Medulla oblongata (tissue), 1 donor: ENCODE results near the gene PGGT1B.

Experiments
- DNase-seq: peaks from one replicate; pipeline ENCODE4 v3.0.0-alpha.2; 2015; ENCODE audit errors: extremely low spot score

PGGT1B gene

DNA sequence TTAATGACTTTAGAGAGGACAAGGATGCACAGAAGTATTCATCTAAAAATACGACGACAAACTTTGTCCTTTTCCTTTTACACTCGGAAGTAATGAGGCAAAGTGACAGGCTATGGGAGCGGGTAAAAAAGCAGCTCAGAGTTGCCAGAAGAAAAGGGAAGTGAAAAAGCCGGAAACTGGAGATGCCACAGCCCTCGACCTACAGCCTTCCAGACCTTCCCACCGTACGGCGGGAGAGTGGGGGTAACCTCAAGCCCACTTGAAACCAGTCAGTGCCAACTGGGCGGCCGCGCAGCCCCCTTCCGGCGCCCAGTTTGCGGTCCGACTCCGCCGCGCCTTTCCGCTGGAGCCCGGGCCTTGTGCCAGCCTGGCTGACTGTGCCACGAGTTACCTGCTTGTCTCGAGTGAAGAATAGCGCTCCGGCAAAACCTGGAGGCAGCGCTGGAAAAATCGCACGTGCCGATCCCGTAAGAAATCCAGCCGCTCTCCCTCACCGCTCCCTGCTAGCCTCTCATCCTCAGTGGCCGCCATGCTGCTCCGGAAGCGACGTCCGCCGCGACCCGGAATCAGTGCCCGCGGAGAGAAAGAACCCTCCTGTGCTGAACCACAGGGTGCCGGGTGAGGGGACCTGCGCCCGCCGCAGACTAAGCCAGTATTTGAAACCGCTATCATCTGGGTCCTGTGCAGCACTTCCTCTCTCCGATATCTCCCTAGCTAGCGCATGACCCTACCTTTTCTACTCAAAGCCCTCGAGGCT lies at the start of gene PGGT1B:
TSS of gene PGGT1B (minus strand) at position 557 of the 757 bp plus-strand sequence. CDS start at position 531, 26 bp downstream.
- DNase-seq: peak; percentile 79

DNA sequence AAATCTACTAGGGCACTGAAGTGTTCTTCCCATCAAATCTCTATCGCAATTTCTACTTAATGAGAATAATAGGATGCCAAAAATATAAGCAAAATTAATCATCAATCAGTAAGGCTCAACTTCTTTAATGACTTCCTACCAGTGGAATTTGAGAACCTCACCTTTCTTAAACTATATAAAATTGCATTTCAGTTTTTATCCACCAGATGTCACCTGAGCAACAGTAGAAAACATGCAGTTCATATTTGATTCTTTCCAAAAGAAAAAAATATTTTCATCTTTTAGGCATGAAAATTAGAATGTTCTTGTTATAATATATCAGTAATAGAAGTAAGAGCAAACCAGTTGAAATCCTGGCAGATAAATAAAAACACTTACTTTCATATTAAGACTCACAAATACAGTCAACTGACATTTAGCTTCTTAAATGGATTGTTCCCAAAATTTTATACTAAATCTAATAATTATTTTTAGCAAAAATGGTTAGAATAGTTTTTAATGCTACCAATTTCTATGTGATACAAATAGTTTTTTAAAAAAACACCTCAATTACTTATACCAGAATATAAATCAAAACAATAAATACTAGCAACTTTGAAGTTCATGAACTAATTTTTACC lies 47.2 kb upstream of the PGGT1B start:
- peak; percentile 58 for DNase-seq

DNA sequence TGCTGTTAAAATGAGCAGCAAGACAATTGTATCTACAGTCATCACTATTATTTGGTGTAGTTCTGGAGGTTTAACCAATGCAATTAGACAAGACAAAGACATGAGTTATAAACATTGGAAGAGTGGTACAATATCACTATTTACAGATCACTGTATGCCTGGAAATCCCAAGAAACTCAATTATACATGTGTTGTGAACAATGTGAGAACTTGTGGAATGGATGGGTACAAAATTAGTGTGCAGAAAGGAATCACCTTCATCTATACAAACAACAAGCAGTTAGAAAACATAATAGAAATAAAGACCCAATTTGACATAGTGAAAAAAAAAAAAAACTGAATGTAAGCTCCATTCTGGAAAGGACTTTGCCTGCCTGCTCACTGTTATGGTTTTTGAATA lies 46.1 kb upstream of the PGGT1B start:
- DNase-seq: no peak

DNA sequence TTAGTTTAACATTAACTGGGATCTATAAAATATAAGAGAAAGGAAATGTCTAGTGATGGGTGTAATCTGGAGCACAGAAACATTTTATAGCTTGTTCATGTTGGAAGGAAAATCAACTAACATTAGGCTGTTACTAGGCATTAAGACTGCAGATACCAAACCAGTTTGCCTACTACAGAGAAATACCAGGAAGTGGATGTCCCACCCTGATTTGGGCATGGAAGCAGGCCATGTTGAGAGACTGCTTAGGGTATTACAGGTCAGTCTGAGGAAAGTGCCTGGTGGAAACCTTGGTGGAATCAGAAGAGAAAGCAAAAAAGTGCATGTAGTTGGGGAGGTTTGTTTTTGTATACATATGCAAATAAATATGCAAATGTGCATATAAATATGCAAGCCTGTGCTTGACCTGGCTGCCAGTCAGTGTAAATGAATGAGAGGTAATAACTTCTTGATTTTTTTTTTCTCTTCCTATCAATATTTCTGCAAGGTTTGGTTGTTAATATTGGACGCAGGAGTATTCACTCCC lies 43.4 kb upstream of the PGGT1B start:
- DNase-seq: no peak

DNA sequence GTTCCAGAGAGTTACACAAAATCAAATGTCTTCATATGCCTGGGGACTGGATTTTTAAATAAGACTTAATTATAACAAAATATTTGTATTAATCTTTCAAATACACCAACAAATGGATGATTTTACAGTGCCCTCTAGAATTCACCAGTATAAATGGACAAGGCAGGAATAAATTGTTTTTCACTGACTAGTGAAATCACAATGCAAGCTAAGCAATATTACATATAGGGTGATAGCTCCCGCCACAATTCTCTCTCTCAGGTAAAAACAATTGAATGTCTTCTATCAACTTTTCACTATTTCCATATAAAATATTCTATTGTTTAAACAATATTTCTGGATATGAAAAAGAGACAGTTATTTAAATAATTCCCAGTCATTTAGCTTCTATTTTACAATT lies 41.8 kb upstream of the PGGT1B start:
- DNase-seq: no peak

DNA sequence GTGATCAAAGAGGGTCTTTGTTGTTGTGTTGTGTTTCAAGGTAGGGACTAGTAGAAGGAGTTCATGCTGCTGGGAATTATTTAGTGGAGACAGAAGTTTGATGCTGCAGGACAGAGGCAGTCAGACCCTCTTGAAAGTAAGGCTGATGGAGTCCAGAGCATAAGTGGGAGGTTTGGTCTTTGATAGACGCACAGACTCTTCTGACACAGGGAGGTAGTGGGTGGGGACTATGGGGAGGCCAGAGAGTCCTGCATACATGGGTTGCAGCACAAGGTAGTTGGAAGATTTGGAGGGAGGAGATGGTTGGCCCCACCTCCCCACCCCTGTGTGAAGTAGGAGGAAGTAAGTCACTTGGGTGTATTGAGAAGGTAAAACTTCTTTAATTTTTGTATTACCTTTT lies 36.1 kb upstream of the PGGT1B start:
- no peak for DNase-seq

DNA sequence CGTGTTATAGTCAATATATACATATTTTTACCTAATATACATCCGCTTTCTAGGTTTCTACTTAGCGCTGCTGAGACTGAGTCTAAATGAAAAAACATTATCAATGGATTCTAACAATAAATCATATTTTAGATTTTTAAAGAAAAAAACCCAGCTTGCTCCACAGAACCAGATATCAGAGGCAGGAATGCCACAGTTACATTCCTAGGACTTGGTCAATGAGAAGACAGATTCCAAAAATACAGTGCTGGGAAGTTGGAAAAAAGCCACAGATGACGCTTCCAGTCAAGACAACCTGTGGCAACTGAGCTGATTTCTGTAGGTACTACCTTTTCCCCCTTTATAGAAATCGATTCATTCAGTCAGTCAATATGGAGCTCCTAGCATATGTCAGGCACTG lies 34.4 kb upstream of the PGGT1B start:
- DNase-seq: peak; percentile 13

DNA sequence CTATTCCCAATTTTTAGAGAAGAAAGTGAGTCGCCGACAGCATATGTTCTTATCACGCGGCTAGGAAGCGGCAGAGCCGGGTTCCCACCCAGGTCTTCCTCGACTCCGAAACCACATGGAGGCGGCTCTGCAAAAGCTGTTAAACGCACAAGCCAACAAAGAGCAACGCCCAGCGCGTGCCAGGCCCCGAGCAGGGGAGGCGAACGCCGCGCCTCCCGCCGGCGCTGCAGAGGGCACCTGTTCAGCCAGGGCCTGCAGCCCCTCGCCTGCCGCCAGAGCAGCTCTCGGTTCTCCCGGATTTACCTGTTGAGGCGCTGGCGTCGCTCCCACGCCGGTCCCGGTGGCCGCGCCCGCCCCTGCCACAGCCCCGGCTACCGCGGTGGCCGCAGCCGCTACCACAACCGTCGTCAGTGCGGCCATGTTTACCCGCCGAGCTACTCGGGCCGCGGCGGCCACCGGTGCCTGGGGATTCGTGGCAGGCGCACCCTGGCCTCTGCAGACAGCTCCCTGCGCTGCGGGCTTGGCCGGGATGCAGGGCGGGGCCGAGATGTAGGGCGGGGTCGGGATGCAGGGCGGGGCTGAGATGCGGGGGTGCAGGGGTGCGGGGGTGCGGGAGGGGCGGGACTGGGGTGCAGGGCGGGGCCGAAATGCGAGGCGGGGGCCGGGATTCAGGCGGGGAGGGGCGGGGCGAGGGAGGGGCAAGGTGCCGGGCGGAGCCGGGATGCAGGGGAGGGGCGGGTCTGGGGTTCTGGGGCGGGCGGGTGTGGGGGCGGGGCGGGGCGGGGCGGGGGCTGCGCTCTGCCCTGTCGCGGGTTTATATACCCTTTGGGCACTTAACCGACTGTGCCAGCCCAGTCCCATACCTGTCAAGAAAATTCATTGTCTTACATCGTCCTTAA lies 33.7 kb upstream of the PGGT1B start, which contains the start of gene CCDC112:
TSS of gene CCDC112 (minus strand) at position 531 of the 899 bp plus-strand sequence. CDS start at position 420, 111 bp downstream.
- peak; percentile 62 for DNase-seq

DNA sequence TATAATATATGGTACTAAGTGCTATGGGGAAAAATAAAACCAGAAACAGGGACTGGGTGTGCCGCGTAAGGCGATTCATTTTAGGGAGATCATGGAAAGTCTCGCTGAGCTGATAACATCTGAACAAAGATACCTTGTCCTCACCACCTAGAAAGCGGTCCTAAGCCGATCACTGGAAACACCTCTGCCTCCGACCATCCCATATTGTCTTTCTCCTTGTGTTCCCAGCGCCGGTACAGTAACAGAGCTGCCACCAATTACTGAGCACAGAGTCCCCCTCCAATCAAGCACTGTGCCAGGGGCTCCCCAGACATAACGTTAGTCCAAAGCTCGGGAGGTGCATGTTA lies 33.1 kb upstream of the PGGT1B start:
- DNase-seq: no peak

DNA sequence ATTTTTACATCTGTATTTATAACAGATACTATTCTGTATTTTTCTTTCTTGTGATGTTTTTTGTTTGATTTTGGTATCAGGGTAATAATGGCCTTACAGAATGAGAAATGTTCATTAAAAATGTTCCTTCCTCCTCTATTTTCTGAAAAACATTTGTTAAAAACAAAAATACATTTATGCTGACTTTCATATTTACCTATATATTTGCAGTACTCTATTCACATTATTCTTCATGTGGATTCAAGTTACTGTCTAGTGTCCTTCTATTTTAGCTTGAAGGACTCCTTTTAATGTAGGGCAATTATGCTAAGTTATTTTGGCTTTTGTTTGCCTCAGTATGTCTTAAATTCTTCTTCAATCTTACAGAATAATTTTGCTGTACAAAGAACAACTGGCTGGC lies 28.7 kb upstream of the PGGT1B start:
- DNase-seq: no peak

DNA sequence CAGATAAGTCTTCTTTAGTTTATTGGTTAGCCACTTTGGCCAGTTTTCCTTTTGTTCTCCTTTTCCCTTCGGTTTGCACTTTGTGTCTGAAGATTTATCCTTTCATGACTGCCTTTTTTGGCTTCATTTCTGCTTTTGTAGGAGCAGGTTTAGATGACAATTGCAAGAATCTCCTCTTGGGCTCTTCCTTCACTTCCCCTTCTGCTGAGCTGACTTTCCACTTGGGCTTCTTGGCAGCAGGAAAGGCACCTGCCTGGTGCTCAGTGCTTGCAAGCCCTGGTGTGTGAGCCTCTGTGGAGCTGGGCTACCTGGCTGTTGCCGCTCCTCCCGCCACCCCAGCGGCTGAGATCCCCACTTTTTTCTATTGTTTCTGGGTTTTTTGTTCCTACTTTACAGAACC lies 26.4 kb upstream of the PGGT1B start:
- peak; percentile 50 for DNase-seq

DNA sequence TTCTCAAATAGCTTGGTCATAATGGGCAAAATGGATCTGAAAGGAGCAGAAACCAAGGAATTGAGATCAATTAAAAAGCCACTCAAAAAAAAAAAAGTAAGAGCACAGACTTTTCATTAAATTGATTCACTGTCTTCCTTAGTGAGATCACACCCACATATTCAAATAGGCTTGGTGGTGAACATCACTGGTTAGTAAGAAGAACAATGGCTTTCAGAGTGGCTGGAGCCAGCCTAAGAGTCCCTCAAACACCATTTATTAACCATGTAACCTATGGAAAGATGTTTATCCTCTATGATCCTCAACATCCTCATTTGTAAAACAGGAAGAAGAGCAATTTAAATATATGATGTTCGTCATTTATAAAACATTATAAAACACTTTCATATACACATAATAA lies 21.3 kb upstream of the PGGT1B start:
- DNase-seq: peak; percentile 70

DNA sequence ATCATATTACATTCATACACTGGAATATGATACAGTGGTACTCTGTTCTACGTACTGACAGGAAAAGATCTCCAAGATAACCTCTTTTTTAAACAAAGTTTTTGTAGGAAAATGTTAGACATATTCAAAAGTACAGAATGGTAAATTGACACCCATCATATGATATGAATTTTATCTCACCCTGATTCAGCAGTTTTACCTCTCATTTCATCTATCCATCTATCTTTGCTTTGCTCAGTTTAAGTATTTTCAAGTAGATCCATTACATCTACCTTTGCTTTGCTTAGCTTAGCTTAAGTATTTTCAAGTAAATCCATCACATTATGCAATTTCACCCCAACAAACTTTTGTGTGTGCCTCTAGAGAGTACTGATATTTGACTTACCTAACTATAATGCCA lies 19.5 kb upstream of the PGGT1B start:
- DNase-seq: no peak

DNA sequence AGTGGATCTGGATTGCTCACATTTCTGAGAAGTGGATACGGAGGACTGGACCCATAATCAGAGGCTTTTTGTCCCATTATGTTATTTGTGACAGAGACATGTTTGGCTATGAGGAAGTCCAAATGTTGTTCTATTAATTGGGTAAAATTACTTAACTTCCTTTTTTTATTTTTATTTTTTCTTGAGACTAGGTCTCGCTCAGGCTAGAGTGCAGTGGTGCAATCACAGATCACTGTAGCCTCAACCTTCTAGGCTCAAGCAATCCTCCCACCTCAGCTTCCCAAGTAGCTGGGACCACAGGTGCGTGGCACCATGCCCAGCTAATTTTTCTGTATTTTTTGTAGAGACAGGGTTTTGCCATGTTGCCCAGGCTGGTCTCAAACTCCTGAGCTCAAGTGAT lies 11.9 kb upstream of the PGGT1B start:
- no peak for DNase-seq

DNA sequence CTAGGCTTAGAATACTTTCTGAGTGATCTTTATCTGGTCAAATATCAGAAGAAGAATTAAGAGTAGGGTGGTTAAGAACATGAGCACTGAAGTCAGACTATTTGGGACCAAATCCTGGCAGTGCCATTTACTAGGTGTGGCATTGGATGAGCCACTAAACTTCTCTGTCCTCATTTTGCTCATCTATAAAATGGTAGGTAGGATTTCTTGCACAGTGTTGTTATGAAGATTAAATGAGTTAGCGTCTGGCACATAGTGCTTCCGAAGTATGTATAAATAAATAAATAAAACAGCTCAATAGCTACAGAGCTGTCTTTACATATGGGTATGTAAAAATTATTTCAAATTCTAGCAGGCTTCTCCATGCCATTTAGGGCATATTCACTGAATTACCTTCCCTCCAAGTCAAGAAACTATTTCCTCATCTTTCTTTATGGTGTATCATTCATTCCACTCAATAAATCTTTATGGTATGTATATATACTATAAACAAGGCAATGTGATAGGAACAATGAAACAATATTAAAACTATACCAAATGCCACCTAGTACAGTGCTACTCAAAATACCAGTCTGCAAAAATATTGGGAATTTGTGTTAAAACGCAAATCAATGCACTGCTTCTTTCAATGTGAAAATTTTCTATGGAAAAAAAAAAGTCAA lies 9.8 kb upstream of the PGGT1B start:
- no peak for DNase-seq

DNA sequence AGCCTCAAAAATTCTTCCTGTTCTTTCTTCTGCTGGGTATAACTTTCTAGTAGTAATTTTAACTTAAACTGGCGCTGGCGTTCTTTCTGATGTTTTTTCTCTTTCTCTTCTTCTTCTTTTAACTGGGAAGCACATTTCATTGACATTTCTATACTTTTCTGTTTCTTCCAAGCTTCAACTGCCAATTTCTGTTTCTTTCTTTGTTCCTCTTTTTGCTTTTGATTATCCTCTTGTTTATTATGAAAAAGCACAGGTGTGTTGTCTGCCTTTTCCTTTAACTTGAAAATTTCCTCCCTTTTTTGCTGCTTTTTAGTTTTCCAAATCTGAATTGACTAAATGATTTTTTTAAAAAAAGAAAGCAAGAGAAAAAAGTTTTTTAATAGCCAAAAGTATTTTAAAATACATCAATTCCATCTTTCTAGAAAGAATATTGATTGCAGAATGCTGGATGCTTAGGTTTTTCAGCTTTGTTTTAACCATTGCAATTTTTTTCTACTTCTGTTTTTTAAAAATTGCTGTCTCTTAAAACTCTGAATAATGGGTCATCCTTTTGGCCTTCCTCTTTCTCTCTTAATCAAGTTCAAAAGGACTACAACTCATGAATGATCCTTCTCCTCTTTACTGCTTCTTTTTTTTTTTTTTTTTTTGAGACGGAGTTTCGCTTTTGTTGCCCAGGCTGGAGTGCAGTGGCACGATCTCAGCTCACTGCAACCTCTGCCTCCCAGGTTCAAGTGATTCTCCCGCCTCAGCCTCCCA lies 8.8 kb upstream of the PGGT1B start:
- peak; percentile 29 for DNase-seq

DNA sequence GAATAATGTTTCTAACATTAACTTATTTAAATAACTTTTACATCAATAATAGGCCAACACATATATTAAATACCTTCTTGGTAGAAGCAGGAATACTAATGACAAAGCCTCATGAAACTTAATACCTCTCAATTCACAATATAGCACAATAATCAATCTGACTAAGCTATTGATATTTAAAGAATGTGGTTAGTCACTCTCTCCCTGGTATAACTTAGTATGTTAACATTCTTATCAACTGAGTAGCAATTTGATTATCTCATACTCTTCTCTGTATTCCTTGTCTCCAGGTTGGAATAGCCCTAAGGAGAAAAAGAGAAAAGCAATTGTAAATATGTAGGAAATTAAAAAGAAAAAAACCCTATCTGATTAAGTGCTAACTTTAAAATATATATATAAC lies 4.9 kb upstream of the PGGT1B start:
- no peak for DNase-seq

DNA sequence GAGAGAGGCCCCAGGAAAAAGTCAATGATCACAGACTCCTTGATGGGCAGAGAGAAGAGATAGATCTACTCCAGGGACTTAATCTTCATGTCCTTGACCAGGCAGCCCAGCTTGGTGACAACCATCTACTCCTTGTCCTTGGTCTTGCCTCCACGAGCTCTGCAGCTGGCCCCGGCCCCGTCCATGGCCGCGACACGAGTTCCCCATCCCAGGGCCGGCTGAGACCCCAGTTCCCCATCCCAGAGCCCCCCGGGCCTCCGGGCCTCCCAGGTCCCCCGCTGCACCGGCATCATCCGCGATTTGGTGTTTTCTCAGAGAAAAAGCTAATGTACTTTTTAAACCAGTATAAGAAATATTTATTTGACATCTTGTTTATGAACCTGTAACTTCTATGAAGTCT lies 2.5 kb upstream of the PGGT1B start:
- no peak for DNase-seq

DNA sequence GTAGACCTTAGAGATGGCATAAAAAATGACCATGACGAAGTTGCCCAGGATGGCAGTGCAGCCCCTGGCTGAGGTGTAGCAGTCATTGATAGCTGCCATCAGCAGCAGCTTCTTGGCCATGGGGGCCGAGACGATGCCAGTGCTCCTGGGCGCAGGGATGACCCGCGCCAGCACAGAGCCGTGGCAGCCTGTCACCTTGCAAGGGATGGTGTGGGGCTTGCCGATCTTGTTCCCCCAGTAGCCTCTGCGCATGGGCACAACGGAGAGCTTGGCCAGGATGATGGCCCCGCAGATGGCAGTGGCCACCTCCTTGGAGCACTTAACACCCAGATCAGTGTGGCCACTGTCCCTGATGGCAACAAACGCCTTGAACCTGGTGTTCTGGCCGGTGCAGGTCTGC lies 2.1 kb upstream of the PGGT1B start:
- no peak for DNase-seq

DNA sequence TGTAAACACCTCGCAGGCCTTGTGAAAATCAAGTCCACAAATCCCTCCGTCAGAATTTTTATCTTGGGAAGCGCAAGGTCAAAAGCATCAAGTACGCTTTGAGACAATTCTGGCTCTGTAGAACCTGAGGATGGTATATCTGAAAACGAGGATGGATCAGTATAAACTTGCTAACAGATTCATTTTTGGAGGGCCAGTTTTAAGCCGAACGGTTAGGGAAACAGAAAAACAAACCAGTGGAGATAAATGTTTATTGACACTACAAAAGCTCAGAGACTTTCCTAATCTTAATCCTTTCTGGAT lies 352 bp upstream of the PGGT1B start:
- DNase-seq: no peak

DNA sequence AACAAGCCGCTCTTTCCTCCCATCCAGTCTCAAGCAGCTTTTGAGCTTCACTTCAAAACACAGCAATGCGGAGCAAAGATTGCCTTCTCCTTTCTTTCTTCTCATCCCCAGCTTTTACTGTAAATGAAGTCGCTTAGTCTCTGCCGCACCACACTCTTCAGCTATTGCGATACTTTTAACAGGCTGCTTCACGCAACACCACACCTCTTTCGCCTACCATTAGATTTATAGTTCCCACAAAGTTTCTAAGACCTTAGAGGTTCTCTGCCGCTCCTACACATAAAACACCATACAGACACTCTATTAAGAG lies 711 bp downstream of the PGGT1B start:
- DNase-seq: no peak
